ENCODE measurements around the gene BTBD9.

Gene BTBD9

GRCh38 chr6:38163186-38164130 lies 476.3 kb downstream of the BTBD9 start:
- no peak for DNase-seq (ENCODE audit: low read depth in 2 of 2)

- no peak for DNase-seq (ENCODE audit: low read depth in 2 of 2)
These were observed 477.1 kb downstream of the BTBD9 start for GRCh38 chr6:38162493-38163185.

- DNase-seq (ENCODE audit: low read depth in 2 of 2), result no peak
These were observed 477.8 kb downstream of the BTBD9 start for GRCh38 chr6:38161754-38162492.

GRCh38 chr6:38161331-38161730 lies 478.4 kb downstream of the BTBD9 start:
- DNase-seq (ENCODE audit: low read depth in 2 of 2), result no peak

GRCh38 chr6:38160831-38161230 lies 478.9 kb downstream of the BTBD9 start:
- DNase-seq (ENCODE audit: low read depth in 2 of 2), result no peak

- no peak for DNase-seq (ENCODE audit: low read depth in 2 of 2)
These were observed 480.1 kb downstream of the BTBD9 start for GRCh38 chr6:38159596-38159995.

GRCh38 chr6:38158762-38159350 lies 480.9 kb downstream of the BTBD9 start:
- no peak for DNase-seq (ENCODE audit: low read depth in 2 of 2)

- DNase-seq (ENCODE audit: low read depth in 2 of 2), result no peak
These were observed 481.8 kb downstream of the BTBD9 start for GRCh38 chr6:38157905-38158304.

- no peak for DNase-seq (ENCODE audit: low read depth in 2 of 2)
These were observed 482.7 kb downstream of the BTBD9 start for GRCh38 chr6:38156818-38157565.

- no peak for DNase-seq (ENCODE audit: low read depth in 2 of 2)
These were observed 484.0 kb downstream of the BTBD9 start for GRCh38 chr6:38155621-38156204.

- no peak for DNase-seq (ENCODE audit: low read depth in 2 of 2)
These were observed 484.6 kb downstream of the BTBD9 start for GRCh38 chr6:38155144-38155543.

GRCh38 chr6:38154731-38155130 lies 485.0 kb downstream of the BTBD9 start:
- DNase-seq (ENCODE audit: low read depth in 2 of 2), result no peak

GRCh38 chr6:38153798-38154345 lies 485.9 kb downstream of the BTBD9 start:
- DNase-seq (ENCODE audit: low read depth in 2 of 2), result no peak

- DNase-seq (ENCODE audit: low read depth in 2 of 2), result no peak
These were observed 486.5 kb downstream of the BTBD9 start for GRCh38 chr6:38153076-38153797.

GRCh38 chr6:38152620-38153019 lies 487.1 kb downstream of the BTBD9 start:
- no peak for DNase-seq (ENCODE audit: low read depth in 2 of 2)

- DNase-seq (ENCODE audit: low read depth in 2 of 2), result no peak
These were observed 487.9 kb downstream of the BTBD9 start for GRCh38 chr6:38151580-38152500.

GRCh38 chr6:38150681-38151296 lies 488.9 kb downstream of the BTBD9 start:
- no peak for DNase-seq (ENCODE audit: low read depth in 2 of 2)

- no peak for DNase-seq (ENCODE audit: low read depth in 2 of 2)
These were observed 489.7 kb downstream of the BTBD9 start for GRCh38 chr6:38150021-38150420.

Measured in stimulated activated CD8-positive, alpha-beta memory T cell treated with anti-CD3 and anti-CD28 coated beads, Interleukin-15, amount 100 ng/mL, for 4 hours (primary cell).